ENCODE results near the gene ZBTB20.

Gene ZBTB20

GRCh38 chr3:114858329-114858728 is 288.8 kb downstream of the ZBTB20 start:
- H3K36me3 ChIP-seq (ENCODE audit: insufficient read depth, low read length) = no peaks in the 10 kb centered on the region
- H3K9ac ChIP-seq (ENCODE audit: low read depth, low read length) = no peak overlapping the region
- no peaks in the 10 kb centered on the region for H3K9me3 ChIP-seq (ENCODE audit: control insufficient read depth, insufficient read depth, low read length)
- peaks cover 17% of the 10 kb centered on the region; the same call in 1 of the 2 replicates for H3K4me1 ChIP-seq (ENCODE audit: insufficient read depth, low read length)

DNA sequence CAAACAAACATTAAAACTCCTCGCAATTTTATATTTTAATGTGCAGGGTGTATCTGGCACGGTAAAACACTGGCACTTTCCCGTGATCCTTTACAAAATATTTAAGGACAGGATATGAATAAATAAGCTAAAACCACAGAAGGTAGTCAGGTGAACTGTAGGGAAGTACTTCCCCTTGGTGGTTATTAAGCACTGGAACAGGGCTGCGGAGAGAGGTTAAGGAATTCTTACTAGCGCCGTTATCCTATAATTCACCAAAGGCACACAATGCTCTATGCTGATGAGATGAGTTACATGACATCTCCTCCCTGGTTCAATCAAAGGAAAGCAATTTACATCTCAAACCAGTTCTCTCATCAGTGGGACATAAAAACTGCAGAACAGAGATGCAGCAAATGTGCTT is 289.8 kb downstream of the ZBTB20 start:
- Histone ChIP-seq H3K9me3 (ENCODE audit: control insufficient read depth, insufficient read depth, low read length) (no peaks in the 10 kb centered on the region), H3K36me3 (ENCODE audit: insufficient read depth, low read length) (no peaks in the 10 kb centered on the region), H3K9ac (ENCODE audit: low read depth, low read length) (no peak overlapping the region), H3K4me1 (ENCODE audit: insufficient read depth, low read length) (peaks cover 17% of the 10 kb centered on the region; the same call in 1 of the 2 replicates)

DNA sequence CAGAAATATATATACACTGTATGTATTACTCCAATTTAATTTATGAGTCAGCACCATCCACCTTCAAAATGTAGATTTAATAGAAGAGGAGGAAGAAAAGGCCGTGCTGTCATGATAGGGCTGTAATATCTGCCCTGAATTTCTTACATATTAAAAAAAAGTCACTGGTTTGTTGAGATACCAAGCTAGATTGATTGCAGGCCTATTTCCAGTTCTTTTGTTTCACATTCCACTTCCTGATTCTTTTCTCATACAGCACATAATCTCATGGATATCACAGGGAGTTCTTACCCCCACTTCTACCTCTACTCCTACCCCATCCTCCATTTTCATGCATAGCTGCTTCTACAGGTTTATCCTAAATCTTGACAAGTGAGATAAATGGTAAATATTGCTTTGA is 290.3 kb downstream of the ZBTB20 start:
- Histone ChIP-seq H3K9ac (ENCODE audit: low read depth, low read length) (no peak overlapping the region), H3K36me3 (ENCODE audit: insufficient read depth, low read length) (no peaks in the 10 kb centered on the region), H3K4me1 (ENCODE audit: insufficient read depth, low read length) (peaks cover 17% of the 10 kb centered on the region; the same call in 1 of the 2 replicates), H3K9me3 (ENCODE audit: control insufficient read depth, insufficient read depth, low read length) (no peaks in the 10 kb centered on the region)

GRCh38 chr3:114855839-114856238 is 291.2 kb downstream of the ZBTB20 start:
- no peak overlapping the region for H3K9ac ChIP-seq (ENCODE audit: low read depth, low read length)

GRCh38 chr3:114852966-114853365 is 294.1 kb downstream of the ZBTB20 start:
- Histone ChIP-seq H3K36me3 (ENCODE audit: insufficient read depth, low read length) (no peaks in the 10 kb centered on the region), H3K9me3 (ENCODE audit: control insufficient read depth, insufficient read depth, low read length) (no peaks in the 10 kb centered on the region), H3K4me1 (ENCODE audit: insufficient read depth, low read length) (peaks cover 10% of the 10 kb centered on the region; the same call in 1 of the 2 replicates), H3K9ac (ENCODE audit: low read depth, low read length) (no peak overlapping the region)

More at GRCh38 chr3:114855839-114856238, 291.2 kb downstream of the ZBTB20 start:
- Histone ChIP-seq H3K36me3 (ENCODE audit: insufficient read depth, low read length) (no peaks in the 10 kb centered on the region), H3K9me3 (ENCODE audit: control insufficient read depth, insufficient read depth, low read length) (no peaks in the 10 kb centered on the region), H3K4me1 (ENCODE audit: insufficient read depth, low read length) (peaks cover 15% of the 10 kb centered on the region; the same call in 1 of the 2 replicates)

- Histone ChIP-seq H3K9ac (ENCODE audit: low read depth, low read length) (no peak overlapping the region), H3K4me1 (ENCODE audit: insufficient read depth, low read length) (no peaks in the 10 kb centered on the region), H3K9me3 (ENCODE audit: control insufficient read depth, insufficient read depth, low read length) (no peaks in the 10 kb centered on the region), H3K36me3 (ENCODE audit: insufficient read depth, low read length) (no peaks in the 10 kb centered on the region)
Measured at GRCh38 chr3:114850898-114851297, 296.2 kb downstream of the ZBTB20 start.

DNA sequence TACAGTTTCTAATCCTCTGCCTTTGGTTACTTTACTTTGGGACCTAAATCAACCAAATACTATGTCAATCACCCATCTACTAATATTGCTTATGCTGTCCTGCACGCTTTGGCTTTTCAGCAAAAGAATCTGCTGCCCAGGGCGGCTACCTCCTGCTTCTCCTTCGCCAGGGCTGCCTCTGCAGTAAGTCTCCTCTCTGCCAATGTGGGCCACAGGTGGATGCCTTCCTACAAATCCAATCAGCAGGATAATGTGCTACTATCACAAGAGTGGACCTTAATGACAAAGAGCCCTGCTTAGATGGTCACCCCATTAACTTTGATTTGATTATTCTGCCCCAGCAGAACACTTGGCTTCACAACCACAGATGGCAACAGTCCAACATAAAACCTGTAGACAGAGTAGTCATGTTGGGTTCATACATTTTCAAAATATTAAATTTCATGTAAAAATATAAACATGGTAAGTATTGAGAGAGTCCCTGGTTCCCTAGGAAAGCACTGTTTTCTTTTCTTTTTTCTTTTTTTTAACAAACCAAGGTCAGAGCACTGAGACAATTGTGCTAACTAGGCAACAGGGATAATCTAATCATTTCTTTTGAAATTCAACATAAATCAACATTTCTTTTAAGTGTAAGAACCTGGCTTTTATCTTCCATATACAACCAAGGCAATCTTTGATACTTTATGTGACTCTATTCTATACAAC is 298.3 kb downstream of the ZBTB20 start:
- no peaks in the 10 kb centered on the region for H3K36me3 ChIP-seq (ENCODE audit: insufficient read depth, low read length)
- H3K4me1 ChIP-seq (ENCODE audit: insufficient read depth, low read length) = no peaks in the 10 kb centered on the region
- no peaks in the 10 kb centered on the region for H3K9me3 ChIP-seq (ENCODE audit: control insufficient read depth, insufficient read depth, low read length)
- H3K9ac ChIP-seq (ENCODE audit: low read depth, low read length) = no peak overlapping the region

DNA sequence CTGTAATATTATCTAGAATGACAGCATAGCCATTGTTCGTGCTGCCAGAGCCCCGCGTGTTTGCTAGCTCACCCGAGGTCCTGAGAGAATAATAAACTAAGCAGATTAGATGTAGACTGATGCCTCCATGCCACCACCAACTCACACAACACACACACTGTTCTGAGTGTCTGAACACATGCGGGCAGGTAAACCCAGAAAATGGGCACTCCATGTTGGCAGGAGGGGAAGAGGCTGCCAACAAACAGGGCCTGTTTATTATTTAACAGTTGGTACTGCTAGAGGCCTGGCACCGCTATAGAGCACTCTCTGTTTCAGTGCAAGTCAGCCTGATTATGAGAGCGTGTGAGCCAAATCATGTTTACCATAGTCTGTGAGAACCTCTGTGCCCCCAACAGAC is 299.0 kb downstream of the ZBTB20 start:
- Histone ChIP-seq H3K36me3 (ENCODE audit: insufficient read depth, low read length) (no peaks in the 10 kb centered on the region), H3K4me1 (ENCODE audit: insufficient read depth, low read length) (no peaks in the 10 kb centered on the region), H3K9ac (ENCODE audit: low read depth, low read length) (no peak overlapping the region), H3K9me3 (ENCODE audit: control insufficient read depth, insufficient read depth, low read length) (no peaks in the 10 kb centered on the region)

GRCh38 chr3:114847564-114847963 is 299.5 kb downstream of the ZBTB20 start:
- H3K9ac ChIP-seq (ENCODE audit: low read depth, low read length) = no peak overlapping the region
- H3K9me3 ChIP-seq (ENCODE audit: control insufficient read depth, insufficient read depth, low read length) = no peaks in the 10 kb centered on the region
- H3K4me1 ChIP-seq (ENCODE audit: insufficient read depth, low read length) = no peaks in the 10 kb centered on the region
- H3K36me3 ChIP-seq (ENCODE audit: insufficient read depth, low read length) = no peaks in the 10 kb centered on the region

DNA sequence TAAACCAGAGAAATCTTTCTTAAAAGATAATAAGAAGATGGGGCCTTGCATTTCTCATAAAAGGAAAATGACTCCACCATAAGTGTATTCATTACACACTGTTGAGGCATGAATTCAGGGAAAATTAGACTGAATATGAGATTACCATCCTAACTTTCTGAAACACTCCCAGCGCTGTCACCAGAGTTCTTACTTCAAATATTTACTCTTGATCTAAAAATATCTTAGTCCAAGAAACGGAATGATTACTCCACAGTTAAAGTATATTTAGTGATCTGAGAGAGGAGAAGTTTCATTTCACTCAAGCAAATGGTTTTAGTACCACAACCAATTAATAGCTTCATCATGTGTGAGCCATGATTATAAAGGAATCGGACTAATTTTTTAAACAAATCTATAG is 300.3 kb downstream of the ZBTB20 start:
- Histone ChIP-seq H3K4me1 (ENCODE audit: insufficient read depth, low read length) (no peaks in the 10 kb centered on the region), H3K36me3 (ENCODE audit: insufficient read depth, low read length) (no peaks in the 10 kb centered on the region), H3K9ac (ENCODE audit: low read depth, low read length) (no peak overlapping the region), H3K9me3 (ENCODE audit: control insufficient read depth, insufficient read depth, low read length) (no peaks in the 10 kb centered on the region)

DNA sequence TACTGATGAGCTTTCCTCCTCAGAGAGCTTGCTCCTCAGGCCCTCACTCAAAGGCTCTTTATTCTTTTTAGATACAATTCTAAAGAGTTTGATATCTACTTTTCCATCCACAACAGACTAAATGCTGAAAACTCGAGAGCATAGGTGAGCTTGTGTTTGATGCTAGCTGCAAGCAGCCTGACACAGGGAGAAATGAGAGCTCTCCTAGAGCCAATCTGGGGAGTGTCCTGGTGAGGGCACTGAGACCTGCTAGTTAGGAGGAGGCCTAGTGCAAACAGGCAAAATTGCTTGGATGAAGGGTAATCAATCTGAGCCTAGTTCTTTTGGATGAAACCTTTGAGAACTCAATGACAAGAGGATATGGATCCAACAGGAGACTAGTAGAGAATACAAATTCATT is 300.8 kb downstream of the ZBTB20 start:
- no peaks in the 10 kb centered on the region for H3K4me1 ChIP-seq (ENCODE audit: insufficient read depth, low read length)
- no peak overlapping the region for H3K9ac ChIP-seq (ENCODE audit: low read depth, low read length)
- no peaks in the 10 kb centered on the region for H3K9me3 ChIP-seq (ENCODE audit: control insufficient read depth, insufficient read depth, low read length)
- no peaks in the 10 kb centered on the region for H3K36me3 ChIP-seq (ENCODE audit: insufficient read depth, low read length)

DNA sequence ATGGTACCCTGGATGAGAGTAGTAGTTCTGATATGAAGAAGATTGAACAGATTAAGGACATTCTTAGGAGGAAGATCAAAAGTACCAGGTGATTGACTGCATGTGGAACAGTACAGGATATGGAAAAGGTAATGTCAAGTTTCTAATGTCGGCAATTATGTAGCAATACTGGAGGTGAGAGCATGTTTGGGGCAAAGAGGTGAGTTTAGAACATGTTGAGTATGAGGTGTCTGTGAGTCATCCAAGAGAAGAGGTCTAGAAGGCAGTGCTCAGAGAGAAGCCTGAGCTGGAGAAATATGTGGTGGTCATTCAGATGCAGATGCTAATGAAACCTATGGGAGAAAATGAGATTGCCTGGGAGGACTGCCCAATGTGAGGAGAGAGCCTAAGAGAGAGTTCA is 305.6 kb downstream of the ZBTB20 start:
- Histone ChIP-seq H3K4me1 (ENCODE audit: insufficient read depth, low read length) (0 out of 2 replicates have a peak, but pooled peaks cover 4% of the 10 kb centered on the region), H3K36me3 (ENCODE audit: insufficient read depth, low read length) (no peaks in the 10 kb centered on the region), H3K9me3 (ENCODE audit: control insufficient read depth, insufficient read depth, low read length) (no peaks in the 10 kb centered on the region), H3K9ac (ENCODE audit: low read depth, low read length) (no peak overlapping the region)

GRCh38 chr3:114839476-114839875 is 307.6 kb downstream of the ZBTB20 start:
- Histone ChIP-seq H3K4me1 (ENCODE audit: insufficient read depth, low read length) (0 out of 2 replicates have a peak, but pooled peaks cover 4% of the 10 kb centered on the region), H3K9ac (ENCODE audit: low read depth, low read length) (no peak overlapping the region), H3K9me3 (ENCODE audit: control insufficient read depth, insufficient read depth, low read length) (no peaks in the 10 kb centered on the region), H3K36me3 (ENCODE audit: insufficient read depth, low read length) (no peaks in the 10 kb centered on the region)

GRCh38 chr3:114838025-114838424 is 309.1 kb downstream of the ZBTB20 start:
- no peaks in the 10 kb centered on the region for H3K36me3 ChIP-seq (ENCODE audit: insufficient read depth, low read length)
- H3K9me3 ChIP-seq (ENCODE audit: control insufficient read depth, insufficient read depth, low read length) = no peaks in the 10 kb centered on the region
- no peak overlapping the region for H3K9ac ChIP-seq (ENCODE audit: low read depth, low read length)
- H3K4me1 ChIP-seq (ENCODE audit: insufficient read depth, low read length) = 0 out of 2 replicates have a peak, but pooled peaks cover 4% of the 10 kb centered on the region

GRCh38 chr3:114834175-114834940 is 312.7 kb downstream of the ZBTB20 start:
- H3K9me3 ChIP-seq (ENCODE audit: control insufficient read depth, insufficient read depth, low read length) = no peaks in the 10 kb centered on the region
- no peaks in the 10 kb centered on the region for H3K4me1 ChIP-seq (ENCODE audit: insufficient read depth, low read length)
- H3K9ac ChIP-seq (ENCODE audit: low read depth, low read length) = no peak overlapping the region
- no peaks in the 10 kb centered on the region for H3K36me3 ChIP-seq (ENCODE audit: insufficient read depth, low read length)

Data from ES-I3 (cell line).